GM12891 (cell line): ENCODE results near the gene PHF24.

Experiments
- DNase-seq: peaks from one replicate; pipeline ENCODE4 v3.0.0; 2011; ENCODE audit warnings: low spot score; ENCODE audit not compliant: insufficient read length
- FAIRE-seq: peaks from 2 replicates; lab custom pipeline; 2011; peaks lifted over from hg19 to GRCh38; lab: Jason Lieb, UNC
- PAX5 ChIP-seq: IDR thresholded peaks from 2 replicates; pipeline ENCODE4 v1.6.1; 2011; ENCODE audit warnings: low read length, moderate library complexity, mild to moderate bottlenecking; ENCODE audit not compliant: insufficient read depth, severe bottlenecking
- POLR2A ChIP-seq: IDR thresholded peaks from 2 replicates; pipeline ENCODE4 v1.6.1; 2011; ENCODE audit warnings: low read depth, low read length, control low read depth
- POLR2AphosphoS5 ChIP-seq: IDR thresholded peaks from 2 replicates; pipeline ENCODE4 v1.6.1; 2011; ENCODE audit warnings: low read depth, low read length, control low read depth
- POU2F2 ChIP-seq: IDR thresholded peaks from 2 replicates; pipeline ENCODE4 v1.6.1; 2011; ENCODE audit warnings: low read depth, mild to moderate bottlenecking, control low read depth, low read length, moderate library complexity
- SPI1 ChIP-seq: IDR thresholded peaks from 2 replicates; pipeline ENCODE4 v1.6.1; 2011; ENCODE audit warnings: low read depth, low read length, control low read depth
- TAF1 ChIP-seq: IDR thresholded peaks from 2 replicates; pipeline ENCODE4 v1.6.1; 2011; ENCODE audit warnings: low read depth, low read length, control low read depth

Gene PHF24

GRCh38 chr9:34994900-34995669 is 37.0 kb downstream of the PHF24 start:
- FAIRE-seq (no peak), DNase-seq (no peak)
- TF ChIP-seq TAF1 (no peak), POU2F2 (no peak), POLR2AphosphoS5 (no peak), SPI1 (no peak), PAX5 (no peak), POLR2A (no peak)

DNA sequence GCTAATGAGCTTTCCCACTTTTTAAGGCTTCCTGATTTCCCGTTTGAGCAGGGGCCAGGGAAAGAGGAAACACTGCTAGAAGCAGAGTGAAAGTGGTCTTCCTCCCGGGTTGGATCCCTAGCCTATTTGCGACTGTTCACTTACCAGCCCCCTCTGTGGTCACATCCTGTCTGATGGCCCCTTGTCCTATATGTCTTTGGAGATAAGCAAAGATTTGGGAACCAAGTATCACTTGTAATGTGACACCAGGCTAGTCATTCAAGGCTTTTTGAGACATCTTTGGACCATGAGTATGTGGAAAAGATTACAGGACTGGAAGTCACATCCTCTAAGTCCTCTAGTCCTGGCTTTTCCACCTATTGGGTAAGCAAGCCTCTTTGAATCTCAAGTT is 37.6 kb downstream of the PHF24 start:
- no peak for DNase-seq

GRCh38 chr9:34996181-34996904 is 38.3 kb downstream of the PHF24 start:
- DNase-seq (no peak), FAIRE-seq (no peak)
- TF ChIP-seq SPI1 (no peak), POLR2A (no peak), POU2F2 (no peak), PAX5 (no peak)

More for the DNA sequence above, 37.6 kb downstream of the PHF24 start:
- no peak for FAIRE-seq
- no peak for TF ChIP-seq POLR2A
- no peak for TF ChIP-seq SPI1
- no peak for TF ChIP-seq POLR2AphosphoS5
- no peak for TF ChIP-seq POU2F2
- no peak for TF ChIP-seq TAF1
- no peak for TF ChIP-seq PAX5

GRCh38 chr9:34996905-34997279 is 38.8 kb downstream of the PHF24 start:
- FAIRE-seq = no peak
- DNase-seq = no peak
- TF ChIP-seq POLR2A (no peak), PAX5 (no peak), SPI1 (no peak), POU2F2 (no peak), POLR2AphosphoS5 (no peak), TAF1 (no peak)

GRCh38 chr9:34997379-34997781 is 39.3 kb downstream of the PHF24 start:
- no peak for TF ChIP-seq PAX5
- TF ChIP-seq POLR2AphosphoS5 = no peak
- no peak for TF ChIP-seq TAF1
- no peak for TF ChIP-seq POU2F2
- TF ChIP-seq SPI1 = no peak
- no peak for TF ChIP-seq POLR2A
- DNase-seq (no peak), FAIRE-seq (no peak)

DNA sequence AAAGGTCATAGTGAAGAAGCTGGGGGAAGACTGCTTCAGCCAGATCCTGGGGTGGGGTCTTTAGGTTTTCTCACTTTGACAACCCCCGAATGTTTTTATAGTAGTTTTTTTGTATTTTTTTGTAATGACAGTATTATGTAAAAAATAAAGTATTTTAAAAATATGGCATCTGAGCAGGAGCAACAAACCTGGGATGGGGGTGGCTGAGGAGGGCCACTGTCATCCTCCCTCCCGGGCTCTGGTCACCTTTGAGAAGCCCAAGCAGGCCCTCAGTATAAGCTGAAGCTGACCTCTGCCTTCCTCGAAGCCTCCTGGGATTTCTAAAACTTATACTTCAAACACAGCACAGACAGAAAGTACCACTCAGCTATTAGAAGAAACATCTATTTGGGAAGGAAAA is 40.2 kb downstream of the PHF24 start:
- DNase-seq (no peak), FAIRE-seq (no peak)
- TF ChIP-seq POLR2A = no peak
- no peak for TF ChIP-seq SPI1

DNA sequence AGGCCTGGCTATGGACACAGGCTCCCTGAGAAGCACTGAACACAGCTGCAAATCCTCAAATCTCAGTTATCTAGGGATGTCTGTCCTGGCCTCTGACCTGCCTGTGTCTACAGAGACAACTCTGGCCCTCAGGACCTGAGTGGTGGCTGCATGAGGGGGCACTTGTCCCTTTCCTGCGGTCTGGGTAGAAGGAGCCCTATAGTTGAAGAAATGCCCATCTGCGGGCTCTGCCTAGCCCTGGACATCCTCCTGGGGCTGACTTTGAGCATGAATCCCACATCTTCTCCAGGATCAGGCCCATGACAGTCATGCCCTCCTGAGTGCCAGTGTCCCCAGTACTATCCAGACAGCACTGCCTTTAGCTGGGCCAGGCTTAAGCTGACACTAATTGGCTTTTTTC is 41.5 kb downstream of the PHF24 start:
- no peak for FAIRE-seq
- DNase-seq = no peak
- TF ChIP-seq SPI1 (no peak), POLR2A (no peak), PAX5 (no peak), POLR2AphosphoS5 (no peak), TAF1 (no peak), POU2F2 (no peak)

DNA sequence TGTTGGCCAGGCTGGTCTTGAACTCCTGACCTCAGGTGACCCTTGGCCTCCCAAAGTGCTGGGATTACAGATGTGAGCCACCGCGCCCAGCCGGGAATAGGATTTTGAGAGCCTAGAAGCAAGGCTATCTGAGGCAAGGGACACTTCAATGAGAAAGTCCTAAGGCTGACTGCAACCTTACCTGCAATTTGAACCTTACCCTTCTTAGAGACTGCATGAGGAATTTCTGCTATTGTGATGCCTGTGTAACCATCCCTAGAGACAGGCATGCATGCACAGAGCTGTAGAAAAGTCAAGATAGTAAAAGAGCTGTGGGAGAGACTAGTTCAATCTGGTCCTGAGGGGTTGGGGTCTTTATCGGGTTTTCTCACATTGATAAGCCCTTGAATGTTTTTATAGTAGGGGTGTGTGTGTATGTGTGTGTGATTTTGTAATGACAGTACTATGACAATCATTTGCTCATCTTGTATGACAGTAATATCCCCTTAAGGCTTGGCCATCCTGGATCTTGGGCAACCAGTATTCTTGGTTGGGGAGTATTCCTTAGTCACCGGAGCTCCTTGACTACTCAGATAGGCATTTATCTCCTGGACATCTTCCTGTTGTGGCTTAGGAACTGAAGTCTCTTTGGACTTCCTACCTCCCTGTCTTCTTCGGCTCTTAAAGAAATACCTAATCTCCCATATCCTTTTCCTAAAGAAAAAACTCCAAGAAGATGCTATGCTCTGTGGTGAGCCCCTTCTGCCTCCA is 42.6 kb downstream of the PHF24 start:
- FAIRE-seq (no peak), DNase-seq (no peak)
- TF ChIP-seq PAX5 (no peak), SPI1 (no peak), POLR2AphosphoS5 (no peak), POU2F2 (no peak), TAF1 (no peak), POLR2A (no peak)

DNA sequence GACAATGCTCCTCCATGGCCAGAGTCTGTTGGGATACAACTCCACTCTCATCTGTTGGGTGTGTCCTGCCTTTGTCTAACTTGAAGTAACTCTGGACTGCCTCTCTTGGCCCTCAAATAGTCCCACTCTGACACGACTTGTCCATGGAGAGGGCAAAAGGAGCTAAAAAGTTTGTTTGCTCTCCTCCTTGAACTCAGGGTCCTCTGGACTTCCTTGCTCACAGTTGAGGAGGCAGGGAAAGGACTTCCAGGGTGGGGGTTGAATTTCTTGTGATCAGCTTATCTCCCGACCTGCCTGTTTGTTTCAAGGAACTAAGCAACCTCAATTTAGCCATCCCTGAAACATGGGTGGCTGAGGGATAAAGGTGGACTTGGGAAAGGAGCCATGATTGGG is 43.2 kb downstream of the PHF24 start:
- FAIRE-seq = no peak
- no peak for DNase-seq
- no peak for TF ChIP-seq POLR2A
- TF ChIP-seq POLR2AphosphoS5 = no peak
